Liver (tissue), 9 donors: ENCODE measurements around the gene LAMA2. TPM values are rescaled to one million over a fixed set of nuclear protein-coding genes. Genes with fewer than 3 reads are reported as not detected.

Source experiments
- DNase-seq: peaks from one replicate; pipeline ENCODE4 v3.0.0-alpha.2; 2017; ENCODE audit warnings: low spot score
- H3K27ac ChIP-seq, 2 donors: one replicate each; pipeline ENCODE4 v1.7.0; 2013; ENCODE audit warnings: inconsistent platforms in 2 of 2, low read length in 2 of 2, control low read depth in 1 of 2, low read depth in 1 of 2, mild to moderate bottlenecking in 1 of 2
- H3K27me3 ChIP-seq, 4 donors: one replicate each; pipeline versions ENCODE4 v1.6.1 to v1.7.0; 2013; ENCODE audit warnings: low read length in 3 of 4, inconsistent platforms in 1 of 4, mild to moderate bottlenecking in 1 of 4, moderate library complexity in 1 of 4; ENCODE audit not compliant: control insufficient read depth in 4 of 4, insufficient read depth in 4 of 4
- H3K36me3 ChIP-seq, 4 donors: one replicate each; pipeline versions ENCODE4 v1.6.1 to v1.7.0; 2013; ENCODE audit warnings: low read length in 3 of 4, mild to moderate bottlenecking in 3 of 4, low read depth in 1 of 4, moderate library complexity in 1 of 4; ENCODE audit not compliant: control insufficient read depth in 4 of 4, insufficient read depth in 3 of 4
- H3K4me1 ChIP-seq, 4 donors: one replicate each; pipeline versions ENCODE4 v1.6.1 to v1.7.0; 2013; ENCODE audit warnings: low read length in 3 of 4, mild to moderate bottlenecking in 3 of 4, moderate library complexity in 1 of 4; ENCODE audit not compliant: control insufficient read depth in 4 of 4, insufficient read depth in 4 of 4
- H3K4me3 ChIP-seq, 3 donors: one replicate each; pipeline versions ENCODE4 v1.6.1 to v1.7.0; 2013; ENCODE audit warnings: low read length in 3 of 3, control low read depth in 1 of 3, low read depth in 1 of 3, mild to moderate bottlenecking in 1 of 3
- H3K9ac ChIP-seq, 2 donors: one replicate each; pipeline ENCODE4 v1.7.0; 2013; ENCODE audit warnings: low read length in 2 of 2, mild to moderate bottlenecking in 2 of 2, moderate library complexity in 2 of 2, control low read depth in 1 of 2, low read depth in 1 of 2
- H3K9me3 ChIP-seq, 4 donors: one replicate each; pipeline versions ENCODE4 v1.6.1 to v1.7.0; 2013; ENCODE audit warnings: low read length in 3 of 4; ENCODE audit not compliant: control insufficient read depth in 4 of 4
- EGR1 ChIP-seq, 2 donors: IDR thresholded peaks; 2 replicates each; pipeline ENCODE4 v1.6.1; 2016 to 2018; ENCODE audit warnings: antibody characterized with exemption in 2 of 2, low read depth in 2 of 2
- FOXA1 ChIP-seq: IDR thresholded peaks from 2 replicates; pipeline ENCODE4 v1.6.1; 2016; ENCODE audit warnings: antibody characterized with exemption
- FOXA2 ChIP-seq: IDR thresholded peaks from 2 replicates; pipeline ENCODE4 v1.6.1; 2016; ENCODE audit warnings: antibody characterized with exemption
- GABPA ChIP-seq, 2 donors: IDR thresholded peaks in 1 of 2; conservative IDR thresholded peaks in 1 of 2; 2 replicates each; pipeline ENCODE4 v1.6.1; 2016; ENCODE audit warnings: antibody characterized with exemption in 2 of 2, mild to moderate bottlenecking in 1 of 2, moderate library complexity in 1 of 2
- HNF4A ChIP-seq, 2 donors: conservative IDR thresholded peaks; 2 replicates each; pipeline ENCODE4 v1.6.1; 2016; ENCODE audit warnings: antibody characterized with exemption in 2 of 2, mild to moderate bottlenecking in 2 of 2
- HNF4G ChIP-seq: IDR thresholded peaks from 2 replicates; pipeline ENCODE4 v1.6.1; 2016; ENCODE audit warnings: antibody characterized with exemption
- JUND ChIP-seq, 2 donors: IDR thresholded peaks; 2 replicates each; pipeline ENCODE4 v1.6.1; 2016; ENCODE audit warnings: antibody characterized with exemption in 2 of 2
- NR2F2 ChIP-seq: IDR thresholded peaks from 2 replicates; pipeline ENCODE4 v1.6.1; 2016; ENCODE audit warnings: antibody characterized with exemption
- RAD21 ChIP-seq, 2 donors: IDR thresholded peaks; 2 replicates each; pipeline ENCODE4 v1.6.1; 2016; ENCODE audit warnings: antibody characterized with exemption in 2 of 2, mild to moderate bottlenecking in 2 of 2
- REST ChIP-seq: IDR thresholded peaks from 2 replicates; pipeline ENCODE4 v1.6.1; 2016; ENCODE audit warnings: antibody characterized with exemption, mild to moderate bottlenecking
- RXRA ChIP-seq, 2 donors: IDR thresholded peaks; 2 replicates each; pipeline ENCODE4 v1.6.1; 2017 to 2018; ENCODE audit warnings: antibody characterized with exemption in 2 of 2, mild to moderate bottlenecking in 1 of 2
- SP1 ChIP-seq: IDR thresholded peaks from 2 replicates; pipeline ENCODE4 v1.6.1; 2018; ENCODE audit warnings: antibody characterized with exemption, mild to moderate bottlenecking
- TAF1 ChIP-seq: conservative IDR thresholded peaks from 2 replicates; pipeline ENCODE4 v1.6.1; 2016; ENCODE audit warnings: antibody characterized with exemption, mild to moderate bottlenecking
- YY1 ChIP-seq: IDR thresholded peaks from 2 replicates; pipeline ENCODE4 v1.6.1; 2016; ENCODE audit warnings: antibody characterized with exemption, mild to moderate bottlenecking
- WGBS: extraction: QIAGEN DNeasy Blood & Tissue Kit; methylation state at CpG from one replicate; pipeline ENCODE4 v1.1.7; 2013; 5-methylcytosine and 5-hydroxymethylcytosine counted together
- polyA plus RNA-seq, 2 donors: library from polyadenylated mRNA; stranded (reverse) in 1 of 2; unstranded in 1 of 2; fragments of 200-250 nt in 1 of 2; fragments of >200 nt in 1 of 2; fragmentation: Nextera tagmentation in 1 of 2; extraction: Ambion mirVana in 1 of 2; gene quantifications; one replicate each; pipeline versions ENCODE4 v1.2.1 to v1.2.3, GENCODE V29; 2013 to 2015
- total RNA-seq, 2 donors: library from RNA; depleted of rRNA; stranded (reverse); fragments of >200 nt; gene quantifications; one replicate each; pipeline ENCODE4 v1.2.3, GENCODE V29; 2014
- TF ChIP-seq, protein P1 (sequence below): IDR thresholded peaks from 2 replicates; pipeline ENCODE4 v1.6.1; 2016; ENCODE audit warnings: antibody characterized with exemption
- TF ChIP-seq, protein P2 (sequence below): IDR thresholded peaks from 2 replicates; pipeline ENCODE4 v1.6.1; 2016; ENCODE audit warnings: antibody characterized with exemption
- TF ChIP-seq, protein P3 (sequence below): IDR thresholded peaks from 2 replicates; pipeline ENCODE4 v1.6.1; 2016; ENCODE audit warnings: antibody characterized with exemption
- TF ChIP-seq, protein P4 (sequence below): fragments of 150-350 bp; IDR thresholded peaks from 2 replicates; pipeline ENCODE4 v1.5.1; 2017; ENCODE audit warnings: improper control_type of control experiment, low read depth, low read length; ENCODE audit not compliant: missing input control
- donor health status: healthy.
- donor health status: healthy.
- donor health status: healthy.
- donor health status: healthy.
- donor health status: healthy.

The LAMA2 gene
- total and polyA plus RNA-seq, 4 donors: 1.3 to 17.0 (median 3.0) TPM

- no peak overlapping the region for H3K4me3 ChIP-seq
- H3K9ac ChIP-seq: no peak overlapping the region
- TF ChIP-seq TAF1 (no peak), FOXA1 (no peak), HNF4A (conservative IDR thresholded peaks at IDR 0.05) (no peak), RAD21 (IDR thresholded peaks at IDR 0.05) (no peak), YY1 (no peak), FOXA2 (no peak), SP1 (no peak), REST (no peak), GABPA (IDR thresholded peaks at IDR 0.05 in 1 of 2, conservative IDR thresholded peaks at IDR 0.05 in 1 of 2) (no peak), EGR1 (IDR thresholded peaks at IDR 0.05; ENCODE audit: low read depth in 2 of 2) (no peak), RXRA (IDR thresholded peaks at IDR 0.05) (no peak), HNF4G (no peak), NR2F2 (no peak), JUND (IDR thresholded peaks at IDR 0.05) (no peak)
- TF ChIP-seq, protein P1, sequence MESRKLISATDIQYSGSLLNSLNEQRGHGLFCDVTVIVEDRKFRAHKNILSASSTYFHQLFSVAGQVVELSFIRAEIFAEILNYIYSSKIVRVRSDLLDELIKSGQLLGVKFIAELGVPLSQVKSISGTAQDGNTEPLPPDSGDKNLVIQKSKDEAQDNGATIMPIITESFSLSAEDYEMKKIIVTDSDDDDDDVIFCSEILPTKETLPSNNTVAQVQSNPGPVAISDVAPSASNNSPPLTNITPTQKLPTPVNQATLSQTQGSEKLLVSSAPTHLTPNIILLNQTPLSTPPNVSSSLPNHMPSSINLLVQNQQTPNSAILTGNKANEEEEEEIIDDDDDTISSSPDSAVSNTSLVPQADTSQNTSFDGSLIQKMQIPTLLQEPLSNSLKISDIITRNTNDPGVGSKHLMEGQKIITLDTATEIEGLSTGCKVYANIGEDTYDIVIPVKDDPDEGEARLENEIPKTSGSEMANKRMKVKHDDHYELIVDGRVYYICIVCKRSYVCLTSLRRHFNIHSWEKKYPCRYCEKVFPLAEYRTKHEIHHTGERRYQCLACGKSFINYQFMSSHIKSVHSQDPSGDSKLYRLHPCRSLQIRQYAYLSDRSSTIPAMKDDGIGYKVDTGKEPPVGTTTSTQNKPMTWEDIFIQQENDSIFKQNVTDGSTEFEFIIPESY: no peak
- TF ChIP-seq, protein P2, sequence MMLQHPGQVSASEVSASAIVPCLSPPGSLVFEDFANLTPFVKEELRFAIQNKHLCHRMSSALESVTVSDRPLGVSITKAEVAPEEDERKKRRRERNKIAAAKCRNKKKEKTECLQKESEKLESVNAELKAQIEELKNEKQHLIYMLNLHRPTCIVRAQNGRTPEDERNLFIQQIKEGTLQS: no peak
- TF ChIP-seq, protein P3, sequence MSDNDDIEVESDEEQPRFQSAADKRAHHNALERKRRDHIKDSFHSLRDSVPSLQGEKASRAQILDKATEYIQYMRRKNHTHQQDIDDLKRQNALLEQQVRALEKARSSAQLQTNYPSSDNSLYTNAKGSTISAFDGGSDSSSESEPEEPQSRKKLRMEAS: no peak
- TF ChIP-seq, protein P4, sequence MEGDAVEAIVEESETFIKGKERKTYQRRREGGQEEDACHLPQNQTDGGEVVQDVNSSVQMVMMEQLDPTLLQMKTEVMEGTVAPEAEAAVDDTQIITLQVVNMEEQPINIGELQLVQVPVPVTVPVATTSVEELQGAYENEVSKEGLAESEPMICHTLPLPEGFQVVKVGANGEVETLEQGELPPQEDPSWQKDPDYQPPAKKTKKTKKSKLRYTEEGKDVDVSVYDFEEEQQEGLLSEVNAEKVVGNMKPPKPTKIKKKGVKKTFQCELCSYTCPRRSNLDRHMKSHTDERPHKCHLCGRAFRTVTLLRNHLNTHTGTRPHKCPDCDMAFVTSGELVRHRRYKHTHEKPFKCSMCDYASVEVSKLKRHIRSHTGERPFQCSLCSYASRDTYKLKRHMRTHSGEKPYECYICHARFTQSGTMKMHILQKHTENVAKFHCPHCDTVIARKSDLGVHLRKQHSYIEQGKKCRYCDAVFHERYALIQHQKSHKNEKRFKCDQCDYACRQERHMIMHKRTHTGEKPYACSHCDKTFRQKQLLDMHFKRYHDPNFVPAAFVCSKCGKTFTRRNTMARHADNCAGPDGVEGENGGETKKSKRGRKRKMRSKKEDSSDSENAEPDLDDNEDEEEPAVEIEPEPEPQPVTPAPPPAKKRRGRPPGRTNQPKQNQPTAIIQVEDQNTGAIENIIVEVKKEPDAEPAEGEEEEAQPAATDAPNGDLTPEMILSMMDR: no peak
- no peaks in the 10 kb centered on the region for H3K9me3 ChIP-seq
- H3K36me3 ChIP-seq: no peaks in the 10 kb centered on the region
- no peak overlapping the region for H3K27ac ChIP-seq
- no peak for DNase-seq
- no peaks in the 10 kb centered on the region for H3K4me1 ChIP-seq
- H3K27me3 ChIP-seq: peaks cover 0 to 5% (median 0%) of the 10 kb centered on the region in 4 donors
- 65% methylated on average over 2 of the region's 2 CpGs for WGBS
Observed at GRCh38 chr6:129331450-129332138, 448.7 kb downstream of the LAMA2 start.
